K562 (cell line): ENCODE results near the gene DIPK1A. TPM values are rescaled to one million over a fixed set of nuclear protein-coding genes. Genes with fewer than 3 reads are reported as not detected.

Experiments
- ATAC-seq: fragments of 200-7000 bp; cut with Tn5 transposase; 3 replicates; pipeline ENCODE4 v1.9.1; 2020; ENCODE audit warnings: moderate library complexity
- BruUV-seq: library from RNA; stranded (reverse); fragments of 400-500 nt; replicated peaks from 2 replicates; lab custom pipeline; 2021; lab: Mats Ljungman, UMichigan
- CTCF ChIA-PET: fragments of 300-600 bp; formaldehyde crosslinking; extraction: SDS; loops from one replicate; lab custom pipeline; 2021; ENCODE audit warnings: low intra/inter-chr PET ratio; lab: Yijun Ruan, JAX
- POLR2A ChIA-PET: fragments of 300-600, 350-650 bp; sonication (Branson Sonifier 250); formaldehyde crosslinking; extraction: SDS; loops from one replicate; lab custom pipeline; 2021; ENCODE audit warnings: antibody characterized with exemption, inconsistent platforms; lab: Yijun Ruan, JAX
- DNase-seq, 4 experiments: peaks; one replicate each; pipeline versions ENCODE4 v3.0.0 to v3.0.0-alpha.2; 2011 to 2018; ENCODE audit warnings: low spot score in 3 of 4, mixed read lengths in 3 of 4; ENCODE audit errors: extremely low read depth in 1 of 4
- FAIRE-seq: peaks from 2 replicates; lab custom pipeline; 2011; peaks lifted over from hg19 to GRCh38; lab: Jason Lieb, UNC
- H2AFZ ChIP-seq: 2 replicates; pipeline ENCODE4 v1.6.0; 2011; ENCODE audit warnings: low read depth, low read length, control low read depth, inconsistent platforms
- H3K27ac ChIP-seq: fragments of 200-600 bp; 3 replicates; pipeline ENCODE4 v1.8.0; 2011; ENCODE audit warnings: low read depth, mild to moderate bottlenecking, control low read depth, inconsistent platforms, low read length, moderate library complexity, mixed read lengths; ENCODE audit errors: extremely low read depth
- H3K27me3 ChIP-seq, 2 experiments: fragments of 300-600 bp in 1 of 2; 2 replicates in 1 of 2; 3 replicates in 1 of 2; pipeline versions ENCODE4 v1.6.0 to v1.8.0; 2011; ENCODE audit warnings: inconsistent platforms in 2 of 2, low read length in 2 of 2, mild to moderate bottlenecking in 1 of 2, mixed read lengths in 1 of 2, moderate library complexity in 1 of 2; ENCODE audit not compliant: control insufficient read depth in 2 of 2, insufficient read depth in 2 of 2
- H3K36me3 ChIP-seq: fragments of 300-600 bp; 3 replicates; pipeline ENCODE4 v1.8.0; 2011; ENCODE audit warnings: mild to moderate bottlenecking, low read length, inconsistent platforms; ENCODE audit not compliant: control insufficient read depth, insufficient read depth
- H3K4me1 ChIP-seq, 2 experiments: fragments of 200-600 bp in 1 of 2; replicated peaks in 1 of 2; 2 replicates in 1 of 2; 3 replicates in 1 of 2; pipeline versions ENCODE4 v1.5.1 to v1.8.0; 2011; ENCODE audit warnings: inconsistent platforms in 2 of 2, low read length in 2 of 2, mild to moderate bottlenecking in 1 of 2, mixed read lengths in 1 of 2, moderate library complexity in 1 of 2; ENCODE audit not compliant: control insufficient read depth in 2 of 2, insufficient read depth in 2 of 2
- H3K4me2 ChIP-seq: 2 replicates; pipeline ENCODE4 v1.6.1; 2011; ENCODE audit warnings: low read length, control low read depth, inconsistent platforms, mixed read lengths; ENCODE audit not compliant: insufficient read depth
- H3K4me3 ChIP-seq: fragments of 200-600 bp; sonication (generic), shearing (Covaris generic); 2 replicates; pipeline ENCODE4 v1.5.1; 2016; ENCODE audit warnings: control low read depth, inconsistent platforms
- H3K79me2 ChIP-seq: fragments of 200-600 bp; 3 replicates; pipeline ENCODE4 v1.8.0; 2011; ENCODE audit warnings: low read length, inconsistent platforms; ENCODE audit not compliant: control insufficient read depth, insufficient read depth
- H3K9ac ChIP-seq, 2 experiments: 2 replicates each; pipeline versions ENCODE4 v1.6.0 to v1.6.1; 2011; ENCODE audit warnings: low read depth in 2 of 2, low read length in 2 of 2, control low read depth in 1 of 2, inconsistent platforms in 1 of 2, mild to moderate bottlenecking in 1 of 2, mixed read lengths in 1 of 2; ENCODE audit not compliant: insufficient read depth in 1 of 2
- H3K9me1 ChIP-seq: one replicate; pipeline ENCODE4 v1.6.0; 2011; ENCODE audit warnings: inconsistent platforms, mild to moderate bottlenecking, low read length, moderate library complexity; ENCODE audit not compliant: control insufficient read depth, insufficient read depth
- H3K9me3 ChIP-seq: replicated peaks from 2 replicates; pipeline ENCODE4 v1.5.1; 2011; ENCODE audit warnings: low read depth, low read length, inconsistent platforms; ENCODE audit not compliant: control insufficient read depth, insufficient read depth
- H4K20me1 ChIP-seq: replicated peaks from 2 replicates; pipeline ENCODE4 v1.6.1; 2011; ENCODE audit warnings: low read length, inconsistent platforms, mixed read lengths; ENCODE audit not compliant: control insufficient read depth, insufficient read depth
- C11orf30 ChIP-seq: fragments of 450-650 bp; IDR thresholded peaks from 2 replicates; pipeline ENCODE4 v1.6.1; 2016; ENCODE audit warnings: low read depth, mild to moderate bottlenecking
- FOXJ2 ChIP-seq: fragments of 200-800 bp; sonication (Bioruptor generic); IDR thresholded peaks from 2 replicates; pipeline ENCODE4 v1.6.1; 2016; ENCODE audit warnings: missing genetic modification characterization, missing compliant biosample characterization
- HDGF ChIP-seq: fragments of 450-650 bp; IDR thresholded peaks from 2 replicates; pipeline ENCODE4 v1.6.1; 2016
- KDM2B ChIP-seq: fragments of 250-450 bp; sonication (Bioruptor Pico); IDR thresholded peaks from 2 replicates; pipeline ENCODE4 v1.8.0; 2021; ENCODE audit warnings: mild to moderate bottlenecking, moderate library complexity
- MAFF ChIP-seq: IDR thresholded peaks from 2 replicates; pipeline ENCODE4 v1.6.1; 2012; ENCODE audit warnings: low read length, improper control_type of control experiment
- MAFG ChIP-seq: fragments of 450-650 bp; conservative IDR thresholded peaks from 2 replicates; pipeline ENCODE4 v1.6.1; 2016; ENCODE audit warnings: missing genetic modification characterization, missing compliant biosample characterization
- MAFK ChIP-seq: IDR thresholded peaks from 2 replicates; pipeline ENCODE4 v1.6.1; 2011; ENCODE audit warnings: low read length, improper control_type of control experiment
- MEIS2 ChIP-seq: fragments of 450-650 bp; IDR thresholded peaks from 2 replicates; pipeline ENCODE4 v1.6.1; 2014; ENCODE audit warnings: mild to moderate bottlenecking; ENCODE audit not compliant: partially characterized antibody
- NR1H2 ChIP-seq: sonication (generic); formaldehyde crosslinking; IDR thresholded peaks from 2 replicates; pipeline ENCODE4 v1.4.0; 2020; ENCODE audit warnings: mild to moderate bottlenecking, missing genetic modification reagents
- POU5F1 ChIP-seq: fragments of 150-350 bp; IDR thresholded peaks from 2 replicates; pipeline ENCODE4 v1.6.1; 2014; ENCODE audit warnings: borderline replicate concordance, low read length, low read depth, mild to moderate bottlenecking; ENCODE audit not compliant: partially characterized antibody
- THAP12 ChIP-seq: fragments of 250-450 bp; sonication (Bioruptor Pico); IDR thresholded peaks from 2 replicates; pipeline ENCODE4 v1.9.0; 2021; ENCODE audit warnings: mild to moderate bottlenecking, inconsistent platforms
- ZNF121 ChIP-seq: sonication (generic); formaldehyde crosslinking; conservative IDR thresholded peaks from 2 replicates; pipeline ENCODE4 v1.8.0; 2022; ENCODE audit warnings: missing genetic modification reagents
- ZNF316 ChIP-seq: fragments of 450-650 bp; IDR thresholded peaks from 2 replicates; pipeline ENCODE4 v1.6.1; 2016
- ZNF778 ChIP-seq: fragments of 450-650 bp; formaldehyde crosslinking; IDR thresholded peaks from 2 replicates; pipeline ENCODE4 v1.4.0; 2020; ENCODE audit warnings: mild to moderate bottlenecking, moderate library complexity
- WGBS: fragments of 100-300 bp; shearing (Covaris generic); methylation state at CpG from one replicate; pipeline ENCODE4 v1.1.6; 2016; ENCODE audit warnings: low coverage, mixed read lengths; ENCODE audit not compliant: insufficient coverage; ENCODE audit errors: missing lambda C conversion rate; 5-methylcytosine and 5-hydroxymethylcytosine counted together
- in situ Hi-C: fragments of 300-500 bp; cut with MboI; formaldehyde crosslinking; loops from 4 replicates; pipeline ENCODE4 v1.15.0; 2018; ENCODE audit warnings: inconsistent platforms, mixed read lengths
- intact Hi-C: fragments of 100-400 bp; cut with micrococcal nuclease; formaldehyde crosslinking; loops from 2 replicates; pipeline ENCODE4 v1.14.2; 2022
- polyA plus RNA-seq, 8 experiments: library from polyadenylated mRNA; depleted of rRNA in 4 of 8; stranded (reverse) in 5 of 8; unstranded in 3 of 8; fragments of >200 nt; fragmentation: Nextera tagmentation in 2 of 8; fragmentation: Illumina TruSeq in 1 of 8; extraction: Ambion mirVana in 2 of 8; extraction: Trizol in 1 of 8; gene quantifications; 2 replicates each; pipeline versions ENCODE4 v1.2.1 to v1.2.3, GENCODE V29; 2011 to 2014; ENCODE audit warnings: inconsistent platforms in 1 of 8, missing spikeins in 1 of 8
- total RNA-seq, 7 experiments: library from RNA; depleted of rRNA in 6 of 7; stranded (reverse); fragments of >200 nt in 6 of 7; fragmentation: Illumina TruSeq in 2 of 7; extraction: Trizol in 2 of 7; gene quantifications; 2 replicates each; pipeline versions ENCODE4 v1.2.1 to v1.2.3, GENCODE V29; 2011 to 2021; ENCODE audit warnings: low replicate concordance in 1 of 7
- TF ChIP-seq, protein P1 (sequence below): fragments of 450-650 bp; formaldehyde crosslinking; IDR thresholded peaks from 2 replicates; pipeline ENCODE4 v1.4.0; 2020; ENCODE audit warnings: mild to moderate bottlenecking, moderate library complexity
- TF ChIP-seq, protein P2 (sequence below): fragments of 250-450 bp; sonication (Bioruptor Pico); IDR thresholded peaks from 2 replicates; pipeline ENCODE4 v1.5.1; 2021; ENCODE audit warnings: mild to moderate bottlenecking

The DIPK1A gene
- total and polyA plus RNA-seq, 9 of the 15 experiments (the other 6 are each of a cell fraction or from before 2014, with no cell fraction given): 0.54 to 2.5 (median 1.3) TPM

DNA sequence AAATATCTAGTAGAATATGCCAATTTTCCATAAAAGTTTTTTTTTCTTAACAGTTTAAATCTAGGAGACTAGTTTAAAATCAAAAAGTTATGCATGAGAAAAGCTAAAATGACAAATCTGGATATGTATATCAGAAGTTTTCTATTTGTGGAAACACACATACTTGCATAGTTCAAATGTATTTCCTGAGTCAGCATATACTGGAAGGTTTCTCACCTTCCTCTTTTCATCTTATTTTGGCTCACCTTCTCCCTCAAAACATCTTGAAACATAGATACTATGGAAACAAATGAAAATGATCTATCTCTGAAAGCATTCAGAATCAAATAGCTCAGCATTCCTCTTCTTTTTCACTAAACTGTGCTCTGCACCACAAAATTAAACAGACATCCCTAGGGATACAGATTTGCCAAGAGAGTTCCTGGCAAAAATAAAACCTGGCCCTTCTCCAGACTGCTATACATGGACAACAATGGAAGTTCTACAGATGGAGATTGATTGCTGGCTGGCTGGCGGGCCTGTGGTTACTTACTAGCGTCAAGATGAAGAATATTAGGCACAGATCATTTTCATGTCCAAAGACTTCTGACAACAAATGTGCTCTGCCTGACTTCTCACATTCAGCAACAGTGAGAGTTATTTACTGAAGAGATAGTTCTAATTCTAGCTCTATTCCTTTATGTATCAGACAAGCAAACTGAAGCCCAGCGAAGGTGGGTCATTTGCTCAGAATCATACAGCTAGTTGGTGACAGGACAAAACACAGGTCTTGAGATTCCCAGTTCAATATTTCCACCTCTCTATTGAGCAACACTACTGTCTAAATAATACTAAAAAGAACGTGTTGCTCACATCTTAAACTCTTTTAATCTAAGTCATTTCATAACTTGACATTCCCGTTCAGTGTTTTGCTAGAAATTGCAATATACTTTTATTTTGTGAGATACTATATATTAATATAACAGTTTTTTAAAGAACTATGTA lies 26.6 kb downstream of the DIPK1A start:
- POLR2A ChIA-PET: no interaction called here
- CTCF ChIA-PET: no interaction called here
- Histone ChIP-seq H3K27ac (no peak overlapping the region), H3K4me1 (no peaks in the 10 kb centered on the region), H3K27me3 (no peaks in the 10 kb centered on the region), H3K9ac (no peak overlapping the region), H3K4me3 (no peak overlapping the region), H3K4me2 (no peak overlapping the region), H3K9me1 (no peaks in the 10 kb centered on the region), H3K79me2 (no peaks in the 10 kb centered on the region), H3K9me3 (no peaks in the 10 kb centered on the region), H3K36me3 (no peaks in the 10 kb centered on the region; the same call in 2 of the 3 replicates), H4K20me1 (no peaks in the 10 kb centered on the region), H2AFZ (no peak overlapping the region)
- ATAC-seq (no peak), FAIRE-seq (peak; percentile 6), DNase-seq (no peak)
- in situ Hi-C loops: no loop called here
- intact Hi-C loops: no loop called here
- 35% methylated on average over 5 of the region's 5 CpGs for WGBS
- no TSS peak for BruUV-seq
- TF ChIP-seq POU5F1 (no peak), FOXJ2 (tag) (no peak), THAP12 (no peak), MAFF (peak; percentile 96), ZNF121 (no peak), NR1H2 (no peak), MEIS2 (peak; percentile 31), MAFG (peak; percentile 91), KDM2B (no peak), MAFK (peak; percentile 98), HDGF (no peak), ZNF316 (peak; percentile 97), C11orf30 (peak; percentile 95), ZNF778 (CRISPR knock-in tag) (no peak)
- TF ChIP-seq, protein P1, sequence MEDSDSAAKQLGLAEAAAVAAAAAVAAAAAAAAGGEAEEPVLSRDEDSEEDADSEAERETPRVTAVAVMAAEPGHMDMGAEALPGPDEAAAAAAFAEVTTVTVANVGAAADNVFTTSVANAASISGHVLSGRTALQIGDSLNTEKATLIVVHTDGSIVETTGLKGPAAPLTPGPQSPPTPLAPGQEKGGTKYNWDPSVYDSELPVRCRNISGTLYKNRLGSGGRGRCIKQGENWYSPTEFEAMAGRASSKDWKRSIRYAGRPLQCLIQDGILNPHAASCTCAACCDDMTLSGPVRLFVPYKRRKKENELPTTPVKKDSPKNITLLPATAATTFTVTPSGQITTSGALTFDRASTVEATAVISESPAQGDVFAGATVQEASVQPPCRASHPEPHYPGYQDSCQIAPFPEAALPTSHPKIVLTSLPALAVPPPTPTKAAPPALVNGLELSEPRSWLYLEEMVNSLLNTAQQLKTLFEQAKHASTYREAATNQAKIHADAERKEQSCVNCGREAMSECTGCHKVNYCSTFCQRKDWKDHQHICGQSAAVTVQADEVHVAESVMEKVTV (CRISPR knock-in tag): no peak
- TF ChIP-seq, protein P2, sequence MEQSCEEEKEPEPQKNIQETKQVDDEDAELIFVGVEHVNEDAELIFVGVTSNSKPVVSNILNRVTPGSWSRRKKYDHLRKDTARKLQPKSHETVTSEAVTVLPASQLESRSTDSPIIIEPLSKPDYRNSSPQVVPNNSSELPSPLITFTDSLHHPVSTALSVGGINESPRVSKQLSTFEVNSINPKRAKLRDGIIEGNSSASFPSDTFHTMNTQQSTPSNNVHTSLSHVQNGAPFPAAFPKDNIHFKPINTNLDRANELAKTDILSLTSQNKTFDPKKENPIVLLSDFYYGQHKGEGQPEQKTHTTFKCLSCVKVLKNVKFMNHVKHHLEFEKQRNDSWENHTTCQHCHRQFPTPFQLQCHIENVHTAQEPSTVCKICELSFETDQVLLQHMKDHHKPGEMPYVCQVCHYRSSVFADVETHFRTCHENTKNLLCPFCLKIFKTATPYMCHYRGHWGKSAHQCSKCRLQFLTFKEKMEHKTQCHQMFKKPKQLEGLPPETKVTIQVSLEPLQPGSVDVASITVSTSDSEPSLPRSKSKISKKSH (CRISPR knock-in tag): no peak
